HepG2 (cell line): ENCODE results near the gene LTBR. TPM values are rescaled to one million over a fixed set of nuclear protein-coding genes. Genes with fewer than 3 reads are reported as not detected.
A peak's percentile ranks its signal among the peaks of the same experiment; 100 is the strongest.

Experiments used
- ATAC-seq: fragments of 200-7000 bp; cut with Tn5 transposase; 3 replicates; pipeline ENCODE4 v1.9.1; 2020; ENCODE audit warnings: mild to moderate bottlenecking, moderate library complexity
- BruUV-seq: library from RNA; stranded (reverse); fragments of 400-500 nt; replicated peaks from 2 replicates; lab custom pipeline; 2021; lab: Mats Ljungman, UMichigan
- CTCF ChIA-PET: fragments of 300-600 bp; formaldehyde crosslinking; extraction: SDS; loops from one replicate; lab custom pipeline; 2021; ENCODE audit warnings: low total read pairs, inconsistent platforms, low intra/inter-chr PET ratio; lab: Yijun Ruan, JAX
- POLR2A ChIA-PET: fragments of 350-600 bp; sonication (Branson Sonifier 250); formaldehyde crosslinking; loops from one replicate; lab custom pipeline; 2020; ENCODE audit warnings: antibody characterized with exemption, inconsistent platforms; lab: Yijun Ruan, JAX
- DNase-seq: peaks from one replicate; pipeline ENCODE4 v3.0.0-alpha.2; 2015; ENCODE audit warnings: low spot score
- FAIRE-seq: peaks from 3 replicates; lab custom pipeline; 2011; peaks lifted over from hg19 to GRCh38; lab: Jason Lieb, UNC
- H2AFZ ChIP-seq: one replicate; pipeline ENCODE4 v1.6.1; 2011; ENCODE audit warnings: low read length, inconsistent platforms
- H3K27ac ChIP-seq: fragments of 300-600 bp; 3 replicates; pipeline ENCODE4 v1.8.0; 2011; ENCODE audit warnings: mixed run types, mild to moderate bottlenecking, mixed read lengths, low read length, inconsistent platforms; ENCODE audit not compliant: insufficient read depth; ENCODE audit errors: extremely low read length
- H3K27me3 ChIP-seq, 2 experiments: fragments of 200-600 bp in 1 of 2; 2 replicates in 1 of 2; 3 replicates in 1 of 2; pipeline versions ENCODE4 v1.6.0 to v1.8.0; 2011; ENCODE audit warnings: low read length in 2 of 2, mild to moderate bottlenecking in 2 of 2, moderate library complexity in 2 of 2, inconsistent platforms in 1 of 2; ENCODE audit not compliant: insufficient read depth in 2 of 2, control insufficient read depth in 1 of 2
- H3K36me3 ChIP-seq, 2 experiments: fragments of 200-600 bp in 1 of 2; replicated peaks in 1 of 2; 2 replicates in 1 of 2; 3 replicates in 1 of 2; pipeline versions ENCODE4 v1.5.1 to v1.8.0; 2011; ENCODE audit warnings: low read length in 2 of 2, inconsistent platforms in 1 of 2; ENCODE audit not compliant: insufficient read depth in 2 of 2, control insufficient read depth in 1 of 2
- H3K4me1 ChIP-seq: 2 replicates; pipeline ENCODE4 v1.5.1; 2012; ENCODE audit warnings: low read length, inconsistent platforms; ENCODE audit not compliant: insufficient read depth
- H3K4me2 ChIP-seq: 2 replicates; pipeline ENCODE4 v1.6.0; 2011; ENCODE audit warnings: low read depth, low read length, inconsistent platforms
- H3K4me3 ChIP-seq, 3 experiments: fragments of 200-600 bp in 1 of 3; sonication (generic), shearing (Covaris generic) in 1 of 3; replicated peaks in 1 of 3; 2 replicates each; pipeline ENCODE4 v1.5.1; 2011 to 2016; ENCODE audit warnings: low read length in 3 of 3, inconsistent platforms in 2 of 3, low read depth in 2 of 3, mild to moderate bottlenecking in 2 of 3, control low read depth in 1 of 3, mixed read lengths in 1 of 3; ENCODE audit not compliant: insufficient read depth in 1 of 3
- H3K79me2 ChIP-seq: one replicate; pipeline ENCODE4 v1.6.1; 2011; ENCODE audit warnings: low read length, inconsistent platforms; ENCODE audit not compliant: insufficient read depth
- H3K9ac ChIP-seq: 2 replicates; pipeline ENCODE4 v1.6.0; 2011; ENCODE audit warnings: mild to moderate bottlenecking, low read depth, low read length, inconsistent platforms; ENCODE audit not compliant: insufficient read depth
- H3K9me3 ChIP-seq: 2 replicates; pipeline ENCODE4 v1.5.1; 2012; ENCODE audit warnings: mild to moderate bottlenecking, low read length
- H4K20me1 ChIP-seq: 2 replicates; pipeline ENCODE4 v1.6.0; 2011; ENCODE audit warnings: inconsistent platforms, mild to moderate bottlenecking, low read length, moderate library complexity; ENCODE audit not compliant: insufficient read depth
- CEBPG ChIP-seq: IDR thresholded peaks from 2 replicates; pipeline ENCODE4 v1.6.1; 2016
- FLYWCH1 ChIP-seq: sonication (generic); formaldehyde crosslinking; IDR thresholded peaks from 2 replicates; pipeline ENCODE4 v1.8.1; 2023; ENCODE audit warnings: mild to moderate bottlenecking, missing genetic modification reagents
- JUND ChIP-seq: sonication (generic); formaldehyde crosslinking; IDR thresholded peaks from 2 replicates; pipeline ENCODE4 v1.8.0; 2022; ENCODE audit warnings: mild to moderate bottlenecking, missing genetic modification reagents
- U2AF1 ChIP-seq: fragments of 200-400 bp; formaldehyde crosslinking; optimal IDR thresholded peaks from 2 replicates; pipeline ENCODE3; 2017; ENCODE audit warnings: mild to moderate bottlenecking, low read depth, low read length
- ZNF572 ChIP-seq: sonication (generic); formaldehyde crosslinking; IDR thresholded peaks from 2 replicates; pipeline ENCODE4 v1.5.1; 2020; ENCODE audit warnings: mild to moderate bottlenecking, missing genetic modification reagents
- ZNF790 ChIP-seq: sonication (generic); formaldehyde crosslinking; IDR thresholded peaks from 2 replicates; pipeline ENCODE4 v1.8.0; 2022; ENCODE audit warnings: missing genetic modification reagents, mild to moderate bottlenecking, borderline replicate concordance
- ZNF879 ChIP-seq: sonication (generic); formaldehyde crosslinking; IDR thresholded peaks from 2 replicates; pipeline ENCODE4 v1.8.1; 2023; ENCODE audit warnings: missing genetic modification reagents
- WGBS: methylation state at CpG from one replicate; pipeline ENCODE4 v1.1.6; 2017; ENCODE audit warnings: low lambda C conversion rate; 5-methylcytosine and 5-hydroxymethylcytosine counted together
- in situ Hi-C: cut with HindIII; loops from 2 replicates; pipeline ENCODE4 v1.10.0; 2017; ENCODE audit warnings: low pct_unique_long_range_greater_than_20kb; ENCODE audit not compliant: extremely low pct_ligation_motif_present
- intact Hi-C: fragments of 100-400 bp; cut with micrococcal nuclease; formaldehyde crosslinking; loops from one replicate; pipeline ENCODE4 v1.10.0; 2022; ENCODE audit not compliant: unreplicated experiment
- polyA plus RNA-seq, 8 experiments: library from polyadenylated mRNA; depleted of rRNA in 3 of 8; stranded (reverse) in 7 of 8; unstranded in 1 of 8; fragments of >200 nt; fragmentation: Illumina TruSeq in 4 of 8; extraction: Trizol in 4 of 8; gene quantifications; 2 replicates each; pipeline versions ENCODE4 v1.2.1 to v1.2.3, GENCODE V29; 2011 to 2016; ENCODE audit warnings: low read depth in 4 of 8, missing spikeins in 1 of 8, mixed read lengths in 1 of 8; ENCODE audit not compliant: insufficient read depth in 1 of 8
- total RNA-seq, 5 experiments: library from RNA; depleted of rRNA; stranded (reverse); fragments of >200 nt; fragmentation: Illumina TruSeq; extraction: Trizol; gene quantifications; 2 replicates each; pipeline ENCODE4 v1.2.3, GENCODE V29; 2016; ENCODE audit warnings: low read depth in 1 of 5
- TF ChIP-seq, protein P1 (sequence below): sonication (generic); formaldehyde crosslinking; IDR thresholded peaks from 2 replicates; pipeline ENCODE4 v1.8.1; 2023; ENCODE audit warnings: mild to moderate bottlenecking, missing genetic modification reagents, borderline replicate concordance
- TF ChIP-seq, protein P2 (sequence below): sonication (generic); formaldehyde crosslinking; IDR thresholded peaks from 2 replicates; pipeline ENCODE4 v1.8.1; 2023; ENCODE audit warnings: mild to moderate bottlenecking, missing genetic modification reagents
- TF ChIP-seq, protein P3 (sequence below): sonication (generic); formaldehyde crosslinking; IDR thresholded peaks from 2 replicates; pipeline ENCODE4 v1.5.0; 2020; ENCODE audit warnings: mild to moderate bottlenecking, missing genetic modification reagents, borderline replicate concordance

LTBR gene
- total and polyA plus RNA-seq, 2 of the 13 experiments (the other 11 are each of a cell fraction or from before 2014, with no cell fraction given): 31.4 to 34.8 TPM

DNA sequence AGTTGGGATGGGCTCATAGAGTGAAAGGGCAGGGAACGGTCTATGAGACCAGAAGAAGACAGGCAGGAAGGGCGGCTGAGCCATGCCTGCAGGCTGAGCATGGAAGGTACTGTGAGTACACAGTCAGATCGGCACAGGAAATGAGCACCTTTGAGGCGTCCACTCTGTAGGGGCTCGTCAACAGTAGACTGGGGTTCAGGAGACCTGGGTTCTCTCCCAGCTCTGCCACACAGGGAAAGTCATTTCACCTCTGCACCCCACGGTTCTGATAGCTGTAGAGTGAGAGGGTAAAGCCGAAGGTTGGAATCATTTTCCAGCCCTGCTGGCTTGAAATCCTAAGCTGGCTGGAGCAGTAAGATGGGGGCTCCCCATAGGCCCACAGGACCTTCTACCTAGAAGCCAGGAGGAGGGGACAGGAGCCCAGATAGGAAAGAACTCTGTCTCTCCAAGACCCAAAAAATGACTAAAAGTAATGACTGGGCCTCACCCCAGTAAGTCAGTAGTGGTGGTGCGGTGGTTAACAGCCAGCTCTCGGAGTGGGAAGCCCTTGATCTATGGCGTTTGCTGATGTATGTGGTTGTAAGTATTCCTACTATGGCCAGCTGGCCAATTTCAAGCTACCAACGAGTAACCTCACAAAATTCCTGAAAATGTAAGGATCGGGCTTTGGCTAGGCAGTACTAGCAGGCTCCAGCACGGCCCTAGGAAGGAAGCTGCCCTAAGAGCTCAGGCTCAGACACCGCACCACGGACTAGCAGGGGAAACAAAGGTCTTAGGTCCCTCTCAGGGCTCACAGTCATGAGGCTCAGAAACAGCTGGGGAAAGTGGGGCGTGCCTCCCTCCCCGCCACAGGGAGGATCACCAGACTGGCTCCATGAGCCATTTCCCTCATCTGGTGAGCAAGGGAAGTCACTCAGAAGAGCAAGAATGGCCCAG is 50.5 kb downstream of the LTBR start:
- peak overlapping the region; percentile 66; the same call in 1 of the 2 replicates for H3K4me2 ChIP-seq
- ChIA-PET POLR2A (interaction anchor here (0.9 to 2.1 kb wide), 4 partner anchors 9 to 36 kb away, joined by 3 to 8 read pairs (median 4); partner anchors contain the start of genes TAPBPL and VAMP1), CTCF (no interaction called here)
- 52% methylated on average over 16 of the region's 17 CpGs for WGBS
- in situ Hi-C loops (no loop called here), intact Hi-C loops (no loop called here)
- H3K27me3 ChIP-seq: no peaks in the 10 kb centered on the region; a peak in 2 of 5 replicates
- H3K79me2 ChIP-seq: no peaks in the 10 kb centered on the region
- H3K4me3 ChIP-seq: peak overlapping the region in 1 of 3 experiments; percentile 26; a peak in 1 of 6 replicates
- FAIRE-seq: no peak
- peak; percentile 71 for ATAC-seq
- BruUV-seq: no TSS peak
- no peak for DNase-seq
- H3K36me3 ChIP-seq: no peaks in the 10 kb centered on the region
- no peaks in the 10 kb centered on the region for H4K20me1 ChIP-seq
- H3K9me3 ChIP-seq: no peaks in the 10 kb centered on the region
- H3K4me1 ChIP-seq: peaks cover 27% of the 10 kb centered on the region
- H3K27ac ChIP-seq: no peak overlapping the region
- H3K9ac ChIP-seq: 0 out of 2 replicates have a peak overlapping the region, but pooled peaks have one; percentile 40
- TF ChIP-seq ZNF572 (CRISPR knock-in tag): no peak
- no peak overlapping the region for H2AFZ ChIP-seq

DNA sequence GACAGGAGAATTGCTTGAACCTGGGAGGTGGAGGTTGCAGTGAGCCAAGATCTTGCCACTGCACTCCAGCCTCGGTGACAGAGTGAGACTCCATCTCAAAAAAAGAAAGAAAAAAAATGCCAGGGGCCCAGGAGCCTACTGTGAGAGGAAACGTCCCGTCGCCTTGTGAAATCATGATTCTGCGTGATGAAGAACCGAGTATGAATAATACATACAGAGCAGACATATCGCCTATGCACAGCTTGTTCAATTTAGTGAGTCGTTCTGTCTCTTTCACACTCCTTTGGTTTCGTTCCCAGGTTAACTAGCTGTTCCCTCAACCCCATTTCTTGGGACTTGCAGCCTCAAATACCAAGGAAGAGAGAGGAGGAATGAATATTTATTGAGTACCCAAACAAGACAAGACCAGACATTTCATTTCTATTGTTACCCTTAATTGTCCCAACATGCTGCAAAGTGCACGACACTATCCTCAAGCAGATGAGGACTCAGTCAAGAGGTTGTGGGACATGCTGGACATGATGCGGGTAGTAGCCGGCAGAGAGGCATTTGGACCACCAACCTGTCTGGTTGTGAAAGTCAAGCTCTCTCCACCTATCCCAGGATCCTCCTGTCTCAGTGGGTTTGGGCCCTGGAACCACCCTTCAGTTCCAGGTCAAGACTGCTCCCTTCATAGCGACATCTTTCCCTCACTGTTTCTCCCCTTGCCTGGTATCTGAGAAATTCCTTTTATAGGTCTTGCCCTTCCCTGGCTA is 52.2 kb downstream of the LTBR start:
- ATAC-seq (no peak), DNase-seq (no peak), FAIRE-seq (no peak)
- Histone ChIP-seq H3K9me3 (no peaks in the 10 kb centered on the region), H3K36me3 (no peaks in the 10 kb centered on the region), H3K79me2 (no peaks in the 10 kb centered on the region), H2AFZ (no peak overlapping the region), H3K27me3 (no peaks in the 10 kb centered on the region; a peak in 2 of 5 replicates), H3K27ac (no peak overlapping the region), H3K4me2 (no peak overlapping the region), H3K4me3 (no peak overlapping the region), H3K9ac (no peak overlapping the region), H4K20me1 (no peaks in the 10 kb centered on the region), H3K4me1 (peaks cover 19% of the 10 kb centered on the region)
- no TSS peak for BruUV-seq
- in situ Hi-C loops: no loop called here
- ChIA-PET POLR2A (no interaction called here), CTCF (no interaction called here)
- 46% methylated on average over 11 of the region's 13 CpGs for WGBS
- intact Hi-C loops: no loop called here
- TF ChIP-seq, protein P1, sequence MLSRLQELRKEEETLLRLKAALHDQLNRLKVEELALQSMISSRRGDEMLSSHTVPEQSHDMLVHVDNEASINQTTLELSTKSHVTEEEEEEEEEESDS (CRISPR knock-in tag): no peak
- TF ChIP-seq, protein P2, sequence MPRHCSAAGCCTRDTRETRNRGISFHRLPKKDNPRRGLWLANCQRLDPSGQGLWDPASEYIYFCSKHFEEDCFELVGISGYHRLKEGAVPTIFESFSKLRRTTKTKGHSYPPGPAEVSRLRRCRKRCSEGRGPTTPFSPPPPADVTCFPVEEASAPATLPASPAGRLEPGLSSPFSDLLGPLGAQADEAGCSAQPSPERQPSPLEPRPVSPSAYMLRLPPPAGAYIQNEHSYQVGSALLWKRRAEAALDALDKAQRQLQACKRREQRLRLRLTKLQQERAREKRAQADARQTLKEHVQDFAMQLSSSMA (CRISPR knock-in tag): no peak
- TF ChIP-seq ZNF790 (CRISPR knock-in tag) (no peak), U2AF1 (no peak), CEBPG (no peak), ZNF879 (no peak), JUND (CRISPR knock-in tag) (no peak), FLYWCH1 (CRISPR knock-in tag) (no peak)
- TF ChIP-seq, protein P3, sequence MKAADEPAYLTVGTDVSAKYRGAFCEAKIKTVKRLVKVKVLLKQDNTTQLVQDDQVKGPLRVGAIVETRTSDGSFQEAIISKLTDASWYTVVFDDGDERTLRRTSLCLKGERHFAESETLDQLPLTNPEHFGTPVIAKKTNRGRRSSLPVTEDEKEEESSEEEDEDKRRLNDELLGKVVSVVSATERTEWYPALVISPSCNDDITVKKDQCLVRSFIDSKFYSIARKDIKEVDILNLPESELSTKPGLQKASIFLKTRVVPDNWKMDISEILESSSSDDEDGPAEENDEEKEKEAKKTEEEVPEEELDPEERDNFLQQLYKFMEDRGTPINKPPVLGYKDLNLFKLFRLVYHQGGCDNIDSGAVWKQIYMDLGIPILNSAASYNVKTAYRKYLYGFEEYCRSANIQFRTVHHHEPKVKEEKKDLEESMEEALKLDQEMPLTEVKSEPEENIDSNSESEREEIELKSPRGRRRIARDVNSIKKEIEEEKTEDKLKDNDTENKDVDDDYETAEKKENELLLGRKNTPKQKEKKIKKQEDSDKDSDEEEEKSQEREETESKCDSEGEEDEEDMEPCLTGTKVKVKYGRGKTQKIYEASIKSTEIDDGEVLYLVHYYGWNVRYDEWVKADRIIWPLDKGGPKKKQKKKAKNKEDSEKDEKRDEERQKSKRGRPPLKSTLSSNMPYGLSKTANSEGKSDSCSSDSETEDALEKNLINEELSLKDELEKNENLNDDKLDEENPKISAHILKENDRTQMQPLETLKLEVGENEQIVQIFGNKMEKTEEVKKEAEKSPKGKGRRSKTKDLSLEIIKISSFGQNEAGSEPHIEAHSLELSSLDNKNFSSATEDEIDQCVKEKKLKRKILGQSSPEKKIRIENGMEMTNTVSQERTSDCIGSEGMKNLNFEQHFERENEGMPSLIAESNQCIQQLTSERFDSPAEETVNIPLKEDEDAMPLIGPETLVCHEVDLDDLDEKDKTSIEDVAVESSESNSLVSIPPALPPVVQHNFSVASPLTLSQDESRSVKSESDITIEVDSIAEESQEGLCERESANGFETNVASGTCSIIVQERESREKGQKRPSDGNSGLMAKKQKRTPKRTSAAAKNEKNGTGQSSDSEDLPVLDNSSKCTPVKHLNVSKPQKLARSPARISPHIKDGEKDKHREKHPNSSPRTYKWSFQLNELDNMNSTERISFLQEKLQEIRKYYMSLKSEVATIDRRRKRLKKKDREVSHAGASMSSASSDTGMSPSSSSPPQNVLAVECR (CRISPR knock-in tag): no peak
